Measurements from ENCODE around the gene OBSCN.
"Not testable (repeated sequence)": the region's sequence is repeated elsewhere in the genome, so short reads cannot be mapped to it uniquely, and the experiment has no call there.

OBSCN gene

GRCh38 chr1:228233136-228233535 is 25.3 kb downstream of the OBSCN start:
- no peak for DNase-seq

GRCh38 chr1:228234921-228235320 is 27.1 kb downstream of the OBSCN start:
- DNase-seq: no peak

DNA sequence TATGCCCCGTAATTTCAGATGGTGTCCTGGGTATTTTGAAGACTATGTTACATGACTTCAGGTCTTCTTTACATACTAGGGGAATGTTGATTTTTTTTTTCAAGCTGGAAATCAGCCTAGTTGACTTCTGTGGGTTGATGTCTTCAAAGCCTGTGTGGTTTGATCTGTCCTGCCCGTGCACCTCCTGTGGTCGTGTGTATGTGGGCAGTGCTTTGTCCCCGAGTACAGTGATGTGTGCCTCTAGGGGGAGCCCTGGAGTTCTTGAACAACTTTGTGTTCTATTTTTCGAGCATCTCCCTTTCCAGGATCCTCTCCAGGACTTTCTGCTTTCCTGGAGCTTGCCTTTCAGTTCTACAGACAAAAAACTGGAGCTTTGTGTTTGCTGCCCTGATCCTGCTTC is 28.9 kb downstream of the OBSCN start:
- DNase-seq: no peak

DNA sequence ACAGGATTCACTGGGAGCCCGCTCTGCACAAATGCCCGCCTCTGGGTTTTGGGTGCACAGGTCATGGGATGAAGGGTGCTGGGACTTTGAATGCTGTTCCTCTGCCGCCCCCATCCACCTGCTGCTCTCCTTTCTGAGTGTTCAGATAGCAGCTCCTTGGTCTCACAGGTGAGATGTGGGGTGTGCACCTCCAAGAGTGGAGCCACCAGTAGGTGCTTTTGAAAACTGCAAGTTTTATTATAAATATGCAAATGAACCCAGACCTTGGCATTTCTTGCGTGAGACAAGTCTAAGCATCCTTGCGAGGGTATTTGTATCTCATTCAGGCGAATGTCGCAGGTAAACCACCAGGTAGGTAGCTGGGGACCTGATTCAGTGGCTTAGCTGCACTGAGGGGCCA is 30.2 kb downstream of the OBSCN start:
- DNase-seq: no peak

- DNase-seq: no peak
Observed at GRCh38 chr1:228238461-228238860, 30.6 kb downstream of the OBSCN start.

DNA sequence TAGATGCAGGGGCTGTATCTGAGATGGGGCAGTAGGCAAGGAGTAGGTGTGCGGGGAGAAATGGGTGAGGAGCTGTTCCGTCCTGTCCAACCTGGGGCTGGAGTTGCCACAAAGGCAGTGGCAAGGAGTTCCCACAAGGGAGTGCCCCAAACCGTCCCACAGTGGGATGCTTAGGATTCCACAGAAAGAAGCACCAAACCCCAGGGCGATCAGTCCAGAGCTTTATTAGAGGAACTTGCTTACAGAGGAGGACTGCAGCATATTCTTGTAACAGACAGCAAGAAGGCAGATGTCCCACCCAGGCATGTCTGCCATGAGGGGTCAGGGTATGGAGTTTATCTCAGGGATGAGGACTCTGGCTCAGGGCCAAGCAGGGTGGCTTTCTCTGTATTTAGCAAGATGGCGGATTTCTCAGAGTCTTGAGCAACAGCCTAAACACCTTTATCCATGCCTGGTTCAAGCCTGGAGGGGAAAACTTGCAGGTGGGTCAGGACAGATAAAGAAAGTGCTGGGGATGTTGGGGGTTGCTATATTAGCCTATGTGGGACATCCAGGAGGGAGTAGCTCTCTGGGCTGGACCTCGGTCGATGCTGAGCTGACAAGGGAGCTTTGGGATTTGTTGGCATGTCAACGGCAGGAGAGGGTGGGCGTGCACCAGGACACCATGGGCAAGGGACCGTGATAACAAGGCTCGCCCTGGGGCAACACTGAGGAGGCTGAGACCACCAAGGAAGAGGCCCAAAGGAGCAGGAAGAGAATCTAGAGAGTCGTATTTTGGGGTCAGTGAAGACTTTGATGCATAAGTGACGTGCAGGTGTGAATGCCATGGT is 32.8 kb downstream of the OBSCN start:
- DNase-seq: no peak

DNA sequence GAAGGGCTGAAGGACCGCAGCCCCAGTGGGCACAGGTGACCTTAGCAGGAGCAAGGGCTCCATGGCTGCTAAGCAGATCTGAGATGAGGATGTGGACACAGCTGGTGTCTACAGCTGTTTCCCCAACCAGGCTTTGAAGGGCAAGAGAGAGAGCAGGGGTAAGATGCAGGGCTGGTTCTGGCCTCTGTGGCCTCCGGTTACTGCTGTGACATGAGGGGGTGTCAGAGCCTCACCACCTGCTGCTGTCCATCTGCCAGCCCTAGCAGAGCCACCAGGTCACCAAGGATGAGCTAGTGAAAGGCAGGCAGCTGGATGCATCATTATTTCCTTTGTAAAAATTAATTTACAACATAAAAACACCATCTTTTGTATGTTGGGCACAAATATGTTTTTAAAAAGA is 33.4 kb downstream of the OBSCN start:
- DNase-seq: no peak

- DNase-seq: no peak
Observed at GRCh38 chr1:228242409-228242808, 34.6 kb downstream of the OBSCN start.

- no peak for DNase-seq
Observed at GRCh38 chr1:228243093-228243492, 35.2 kb downstream of the OBSCN start.

GRCh38 chr1:228243989-228244388 is 36.1 kb downstream of the OBSCN start:
- not testable (repeated sequence) for DNase-seq

- DNase-seq: no peak
Observed at GRCh38 chr1:228245111-228245510, 37.3 kb downstream of the OBSCN start.

DNA sequence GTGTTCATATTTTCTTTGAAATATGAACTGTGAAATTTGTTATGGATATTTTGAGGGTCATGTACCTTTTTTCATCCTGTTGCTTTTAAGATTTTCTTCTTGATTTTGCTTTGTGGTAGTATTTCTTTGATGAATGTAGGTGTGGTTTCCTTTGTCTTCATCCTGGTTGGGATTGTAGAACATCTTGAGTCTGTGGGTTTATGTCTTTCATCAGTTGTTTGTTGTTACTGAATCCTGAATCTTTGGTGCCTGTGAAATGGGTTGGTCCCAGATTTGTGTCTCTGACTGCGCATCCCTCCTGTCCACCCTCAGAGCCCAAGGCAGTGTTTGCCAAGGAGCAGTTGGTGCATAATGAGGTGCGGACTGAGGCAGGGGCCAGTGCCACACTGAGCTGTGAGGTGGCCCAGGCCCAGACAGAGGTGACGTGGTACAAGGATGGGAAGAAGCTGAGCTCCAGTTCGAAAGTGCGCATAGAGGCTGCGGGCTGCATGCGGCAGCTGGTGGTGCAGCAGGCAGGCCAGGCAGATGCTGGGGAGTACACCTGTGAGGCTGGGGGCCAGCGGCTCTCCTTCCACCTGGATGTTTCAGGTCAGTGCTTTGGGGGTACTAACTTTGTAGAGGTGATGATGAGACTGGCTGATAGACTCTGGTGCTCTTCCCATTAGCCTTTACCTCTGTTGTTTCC is 38.5 kb downstream of the OBSCN start:
- no peak for DNase-seq

GRCh38 chr1:228249513-228250305 is 41.9 kb downstream of the OBSCN start:
- no peak for DNase-seq

DNA sequence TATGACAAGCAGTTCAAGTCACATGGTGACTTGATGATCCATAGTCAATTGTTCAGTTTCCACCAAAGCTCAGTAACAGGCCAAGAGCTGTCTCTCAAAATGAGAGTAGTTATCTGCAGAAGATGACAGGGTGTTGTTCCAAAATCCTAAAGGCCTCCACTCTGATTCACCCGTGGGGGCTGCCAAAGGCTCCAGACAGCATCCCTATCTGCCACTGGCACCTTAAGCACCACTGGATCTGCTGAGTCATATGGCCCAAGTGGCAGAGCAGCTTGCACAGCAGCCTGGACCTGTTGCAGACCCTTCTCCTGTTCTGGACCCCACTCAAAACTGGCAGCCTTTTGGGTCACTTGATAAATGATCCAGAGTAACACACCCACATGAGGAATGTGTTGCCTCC is 44.6 kb downstream of the OBSCN start:
- DNase-seq: not testable (repeated sequence)

DNA sequence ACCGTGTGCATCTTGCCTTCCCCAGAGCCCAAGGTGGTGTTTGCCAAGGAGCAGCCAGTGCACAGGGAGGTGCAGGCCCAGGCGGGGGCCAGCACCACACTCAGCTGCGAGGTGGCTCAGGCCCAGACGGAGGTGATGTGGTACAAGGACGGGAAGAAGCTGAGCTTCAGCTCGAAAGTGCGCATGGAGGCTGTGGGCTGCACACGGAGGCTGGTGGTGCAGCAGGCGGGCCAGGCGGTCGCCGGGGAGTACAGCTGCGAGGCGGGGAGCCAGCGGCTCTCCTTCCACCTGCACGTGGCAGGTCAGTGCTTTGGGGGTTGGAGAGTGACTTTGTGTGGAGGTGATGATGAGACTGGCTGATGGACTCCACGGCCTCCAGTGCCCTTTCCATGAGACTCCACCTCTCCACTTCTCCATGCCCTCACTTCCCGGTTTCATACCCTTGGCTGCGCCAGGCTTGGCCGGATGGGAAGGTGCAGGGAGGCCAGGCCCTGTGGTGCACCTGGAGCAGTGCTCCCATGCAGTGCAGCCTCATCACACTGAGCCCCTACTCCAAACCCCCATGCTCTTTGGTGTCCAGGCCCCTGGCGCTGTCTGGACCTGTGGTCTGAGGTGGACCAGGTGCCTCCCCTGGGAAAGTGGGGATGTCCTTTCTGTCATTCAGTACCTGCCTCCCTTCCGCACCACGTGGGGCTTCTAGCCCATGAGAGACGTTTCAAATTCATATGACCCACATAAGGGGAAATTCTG is 49.0 kb downstream of the OBSCN start:
- no peak for DNase-seq

DNA sequence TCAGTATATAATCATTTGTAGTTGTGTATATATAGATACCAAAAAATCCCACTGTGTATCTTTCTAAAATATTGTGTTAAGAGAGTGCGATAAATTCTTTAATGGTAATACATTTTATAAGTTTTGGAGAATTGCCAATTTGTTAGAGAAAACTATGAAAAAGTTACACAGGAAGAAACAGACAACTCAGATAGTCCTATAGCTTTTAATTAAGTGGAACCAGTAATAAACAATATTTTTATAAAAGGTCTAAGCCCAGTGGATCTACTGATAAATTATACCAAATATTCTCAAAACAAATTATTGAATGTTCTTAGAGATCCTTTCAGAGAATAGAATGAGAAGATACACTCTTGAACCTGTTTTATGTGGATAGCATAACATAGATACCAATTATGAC is 50.6 kb downstream of the OBSCN start:
- DNase-seq: no peak

DNA sequence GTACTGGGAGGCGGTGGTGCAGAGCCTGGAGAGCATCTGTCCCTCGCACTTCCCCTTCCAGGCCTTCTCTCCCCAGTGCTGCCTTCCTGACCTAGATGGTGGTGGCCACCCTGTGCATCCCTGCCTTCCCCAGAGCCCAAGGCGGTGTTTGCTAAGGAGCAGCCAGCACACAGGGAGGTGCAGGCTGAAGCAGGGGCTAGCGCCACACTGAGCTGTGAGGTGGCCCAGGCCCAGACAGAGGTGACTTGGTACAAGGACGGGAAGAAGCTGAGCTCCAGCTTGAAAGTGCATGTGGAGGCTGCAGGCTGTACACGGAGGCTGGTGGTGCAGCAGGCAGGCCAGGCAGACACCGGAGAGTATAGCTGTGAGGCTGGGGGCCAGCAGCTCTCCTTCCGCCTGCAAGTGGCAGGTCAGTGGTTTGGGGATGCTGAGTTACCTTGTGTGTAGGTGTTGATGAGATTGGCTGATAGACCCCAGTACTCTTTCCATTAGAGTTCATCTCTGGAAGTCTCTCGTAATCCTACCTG is 51.6 kb downstream of the OBSCN start:
- no peak for DNase-seq

DNA sequence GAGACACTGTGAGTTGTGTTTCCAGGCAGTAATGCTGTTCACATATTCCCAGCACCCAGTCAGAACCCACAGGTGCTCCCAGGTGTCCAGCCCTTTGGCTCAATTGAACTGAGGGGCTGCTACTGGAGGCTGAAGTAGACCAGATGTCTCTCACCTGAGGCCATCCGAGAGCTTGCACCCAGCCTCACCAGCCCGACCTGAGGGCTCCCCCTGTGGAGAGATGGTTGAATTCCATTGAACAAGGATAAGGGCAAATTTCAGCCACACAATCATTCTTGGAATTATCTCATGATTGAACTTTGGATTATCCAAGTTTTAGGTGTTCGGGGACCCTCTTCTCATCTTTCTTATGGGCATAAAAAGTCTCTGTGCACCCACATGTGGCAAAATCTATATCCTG is 52.1 kb downstream of the OBSCN start:
- no peak for DNase-seq

GRCh38 chr1:228261706-228262105 is 53.9 kb downstream of the OBSCN start:
- no peak for DNase-seq

DNA sequence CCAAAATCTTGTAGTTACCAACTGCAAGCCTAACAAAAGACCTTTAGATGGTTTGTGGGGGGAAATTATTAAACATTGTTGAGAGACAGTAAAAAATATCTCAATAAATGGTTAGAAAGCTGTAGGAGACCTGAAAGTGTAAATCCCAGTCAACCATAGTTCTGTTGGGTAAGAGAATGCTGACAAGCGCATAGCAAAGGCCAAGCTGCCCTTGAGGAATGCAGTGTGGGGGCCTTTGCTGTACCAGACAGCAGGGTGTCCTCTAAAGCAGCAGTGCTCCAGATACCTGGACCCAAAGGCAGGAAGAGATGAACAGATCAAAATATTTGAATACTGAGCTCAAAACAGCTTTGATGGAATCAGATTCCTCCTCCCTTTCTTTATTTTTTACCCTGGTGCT is 54.6 kb downstream of the OBSCN start:
- DNase-seq: no peak

DNA sequence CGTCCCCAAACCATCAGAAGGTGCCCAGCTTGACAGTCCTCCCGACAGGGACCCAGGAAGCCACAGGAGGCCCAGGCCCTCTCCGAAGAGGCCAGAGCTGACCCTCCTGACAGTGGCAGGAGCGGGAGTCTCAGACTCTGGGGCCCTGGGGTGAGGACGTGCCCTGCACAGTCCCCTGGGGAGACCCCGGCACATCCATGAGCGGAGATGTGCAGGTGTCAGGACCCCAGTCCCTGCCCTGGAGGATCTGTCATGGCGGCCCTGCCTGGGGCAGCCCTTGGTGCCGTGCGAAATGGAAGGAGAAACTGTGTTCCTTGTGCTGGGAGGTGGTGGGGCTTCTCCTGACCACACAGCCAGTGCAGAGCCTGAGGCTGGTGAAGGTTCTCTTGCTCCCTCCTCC is 55.8 kb downstream of the OBSCN start:
- DNase-seq: no peak

- no peak for DNase-seq
Observed at GRCh38 chr1:228264090-228264829, 56.4 kb downstream of the OBSCN start.

All from kidney glomerular epithelial cell (primary cell).